Esophagus squamous epithelium (tissue), 4 donors: ENCODE results near the gene KRTAP9-6.
"Not testable (repeated sequence)": the region's sequence is repeated elsewhere in the genome, so short reads cannot be mapped to it uniquely, and the experiment has no call there.

Experiments
- CTCF ChIP-seq, 6 experiments: fragments of 450-650 bp in 4 of 6; fragments of 200-600 bp in 2 of 6; sonication (generic) in 2 of 6; IDR thresholded peaks; one replicate each; pipeline ENCODE4 v1.5.1; 2016 to 2019; ENCODE audit warnings: antibody characterized with exemption in 6 of 6, mild to moderate bottlenecking in 4 of 6, moderate library complexity in 4 of 6
- POLR2A ChIP-seq, 4 donors: fragments of 450-650 bp; IDR thresholded peaks; one replicate each; pipeline ENCODE4 v1.6.1; 2017; ENCODE audit warnings: antibody characterized with exemption in 4 of 4, mild to moderate bottlenecking in 4 of 4, moderate library complexity in 3 of 4

- not testable (repeated sequence) for TF ChIP-seq CTCF, POLR2A (IDR thresholded peaks at IDR 0.05)
Observed at GRCh38 chr17:41255381-41256290, 9.5 kb upstream of the KRTAP9-6 start, which contains the start of gene KRTAP9-9.
